Heart left ventricle (tissue), 16 donors: ENCODE results near the gene TRPM3. TPM values are rescaled to one million over a fixed set of nuclear protein-coding genes. Genes with fewer than 3 reads are reported as not detected.

Experiments
- ATAC-seq, 4 donors: fragments of 200-7000 bp; cut with Tn5 transposase; one replicate each; pipeline ENCODE4 v1.9.1; 2020 to 2022; ENCODE audit warnings: moderate library complexity in 4 of 4, mild to moderate bottlenecking in 3 of 4, moderate number of reproducible peaks in 1 of 4
- DNase-seq, 5 donors: peaks; one replicate each; pipeline ENCODE4 v3.0.0-alpha.2; 2020
- H3K27ac ChIP-seq, 12 donors: fragments of 200-600 bp; sonication (generic) in 4 of 12; one replicate each; pipeline versions ENCODE4 v1.5.0 to v1.8.0; 2016 to 2022; ENCODE audit warnings: mild to moderate bottlenecking in 2 of 12
- H3K27me3 ChIP-seq, 9 donors: fragments of 200-600 bp; sonication (generic) in 2 of 9; one replicate each; pipeline versions ENCODE4 v1.5.1 to v1.8.0; 2016 to 2022; ENCODE audit warnings: mild to moderate bottlenecking in 3 of 9
- H3K36me3 ChIP-seq, 9 donors: fragments of 200-600 bp; sonication (generic) in 2 of 9; one replicate each; pipeline versions ENCODE4 v1.5.0 to v1.8.0; 2018 to 2022; ENCODE audit warnings: mild to moderate bottlenecking in 2 of 9
- H3K4me1 ChIP-seq, 12 donors: fragments of 200-600 bp; sonication (generic) in 4 of 12; one replicate each; pipeline versions ENCODE4 v1.5.0 to v1.8.0; 2016 to 2022; ENCODE audit warnings: mild to moderate bottlenecking in 3 of 12
- H3K4me3 ChIP-seq, 12 donors: fragments of 200-600 bp; sonication (generic) in 4 of 12; one replicate each; pipeline versions ENCODE4 v1.5.0 to v1.8.0; 2017 to 2022; ENCODE audit warnings: mild to moderate bottlenecking in 9 of 12, moderate library complexity in 4 of 12
- H3K9me3 ChIP-seq, 12 donors: fragments of 200-600 bp; sonication (generic) in 4 of 12; one replicate each; pipeline versions ENCODE4 v1.5.0 to v1.8.0; 2016 to 2022; ENCODE audit warnings: mild to moderate bottlenecking in 1 of 12
- CTCF ChIP-seq, 12 donors: fragments of 200-600 bp; sonication (generic) in 4 of 12; IDR thresholded peaks; one replicate each; pipeline versions ENCODE4 v1.5.0 to v1.8.0; 2018 to 2022; ENCODE audit warnings: antibody characterized with exemption in 12 of 12, mild to moderate bottlenecking in 5 of 12
- POLR2A ChIP-seq, 2 donors: fragments of 450-650 bp; IDR thresholded peaks; one replicate each; pipeline ENCODE4 v1.6.1; 2017; ENCODE audit warnings: antibody characterized with exemption in 2 of 2, mild to moderate bottlenecking in 2 of 2, moderate library complexity in 2 of 2
- WGBS, 4 donors: extraction: QIAGEN DNeasy Blood & Tissue Kit in 2 of 4; methylation state at CpG; one replicate each; pipeline versions ENCODE4 v1.1.5 to v1.1.7; 2013 to 2018; 5-methylcytosine and 5-hydroxymethylcytosine counted together
- intact Hi-C, 10 donors: fragments of 100-400 bp; cut with DNase I; formaldehyde crosslinking; loops; one replicate each; pipeline versions ENCODE4 v1.11.1 to v1.14.2; 2022
- polyA plus RNA-seq, 2 donors: library from polyadenylated mRNA; stranded (reverse); fragments of 200-250 nt; gene quantifications; one replicate each; pipeline ENCODE4 v1.2.3, GENCODE V29; 2013
- total RNA-seq, 9 donors: library from RNA; depleted of rRNA in 2 of 9; stranded (reverse); fragments of >200 nt in 2 of 9; fragmentation: NEBNext Ultra II Directional in 3 of 9; extraction: Animal tissue kit (Norgen Biotek cat#: 25700) in 3 of 9; gene quantifications; one replicate each; pipeline versions ENCODE4 v1.1.0 to v1.2.4, GENCODE V29; 2016 to 2023
- donor health status: ischemic (EF 13 %, LVEDD 7.1; RV severe dilation, severe dysfunction).
- donor health status: healthy with polysubstance abuse.
- donor health status: DM: no; HTN: yes; CAD: no.
- donor health status: DM: no; HTN: no; CAD: no.
- donor health status: ischemic (EF 25% LVEDD 6.9; RV normal size, moderate dysfunction).
- donor health status: ischemic (EF 25% LVEDD 5.7; RV mildly dilated, moderate dysfunction).
- donor health status: healthy.
- donor health status: DM: yes; HTN: yes; CAD: no.
- donor health status: ischemic (EF 35%, LVEDD 5.7; RV mildly dilated, moderate dysfunction).
- donor health status: nonischemic (EF 11% LVEDD 7.7; RV severe dilation, severe dysfunction).
- donor health status: DM: yes; HTN: yes; CAD: no.
- donor health status: PGD.
- donor health status: ischemic (EF 29% LVEDD 5.4; RV normal size, mild dysfunction).
- donor health status: nonischemic (EF 23%, LVEDD 6.1; RV moderate dilation, normal function).

Gene TRPM3
- total and polyA plus RNA-seq, 11 donors: 0.02 to 0.91 (median 0.10) TPM; not detected in 1

GRCh38 chr9:70600506-70600905, 520.9 kb downstream of the TRPM3 start:
- Histone ChIP-seq H3K27me3 (no peaks in the 10 kb centered on the region), H3K4me1 (peaks cover 0 to 33% (median 24%) of the 10 kb centered on the region in 12 donors), H3K9me3 (no peaks in the 10 kb centered on the region), H3K27ac (peak overlapping the region; percentile 85 to 94 (median 90)), H3K4me3 (peak overlapping the region in 2 of 12 donors; percentile 2 to 17), H3K36me3 (no peaks in the 10 kb centered on the region)
- DNase-seq (peak in 4 of 5 donors; percentile 40 to 71 (median 60)), ATAC-seq (peak in 2 of 4 donors; percentile 4 to 17)
- intact Hi-C loops: loop anchor here (2.0 to 10.0 kb wide), 15 partner anchors 113 to 628 kb away; partner anchors contain the start of gene SMC5 (in 1 of the 10)
- 8 to 30% (median 29%) methylated on average over 1 of the region's 1 CpG for WGBS, 4 donors
- no peak for TF ChIP-seq POLR2A (IDR thresholded peaks at IDR 0.05)
- TF ChIP-seq CTCF (IDR thresholded peaks at IDR 0.05): no peak

- ATAC-seq (no peak), DNase-seq (no peak)
- Histone ChIP-seq H3K9me3 (no peaks in the 10 kb centered on the region), H3K36me3 (no peaks in the 10 kb centered on the region), H3K27ac (peak overlapping the region in 1 of 12 donors; percentile 23), H3K27me3 (no peaks in the 10 kb centered on the region), H3K4me3 (no peak overlapping the region), H3K4me1 (peaks cover 0 to 47% (median 29%) of the 10 kb centered on the region in 12 donors)
- TF ChIP-seq POLR2A (IDR thresholded peaks at IDR 0.05): no peak
- no peak for TF ChIP-seq CTCF (IDR thresholded peaks at IDR 0.05)
- intact Hi-C loops: loop anchor here in 1 of 10 donors (5.0 kb wide), 2 partner anchors 36 to 101 kb away; no protein-coding TSS in a partner anchor
Observed at GRCh38 chr9:70597886-70598285, 523.5 kb downstream of the TRPM3 start.

GRCh38 chr9:70595211-70595610, 526.2 kb downstream of the TRPM3 start:
- Histone ChIP-seq H3K9me3 (no peaks in the 10 kb centered on the region), H3K36me3 (no peaks in the 10 kb centered on the region), H3K27me3 (no peaks in the 10 kb centered on the region), H3K4me3 (no peak overlapping the region), H3K27ac (peak overlapping the region in 2 of 12 donors; percentile 17 to 47), H3K4me1 (peaks cover 0 to 28% (median 7%) of the 10 kb centered on the region in 12 donors)
- ATAC-seq: peak in 2 of 4 donors; percentile 33 to 38
- TF ChIP-seq CTCF (IDR thresholded peaks at IDR 0.05) (no peak), POLR2A (IDR thresholded peaks at IDR 0.05) (no peak)
- intact Hi-C loops: loop anchor here in 1 of 10 donors (5.0 kb wide), 2 partner anchors 33 to 98 kb away; no protein-coding TSS in a partner anchor
- DNase-seq: no peak
- WGBS, 4 donors: 55 to 76% (median 70%) methylated on average over 4 of the region's 4 CpGs

GRCh38 chr9:70594386-70594944, 527.0 kb downstream of the TRPM3 start:
- H3K36me3 ChIP-seq: no peaks in the 10 kb centered on the region
- H3K4me3 ChIP-seq: no peak overlapping the region
- no peaks in the 10 kb centered on the region for H3K27me3 ChIP-seq
- peaks cover 0 to 31% (median 6%) of the 10 kb centered on the region in 12 donors for H3K4me1 ChIP-seq
- no peak for ATAC-seq
- peak overlapping the region in 3 of 12 donors; percentile 19 to 47 (median 27) for H3K27ac ChIP-seq
- no peaks in the 10 kb centered on the region for H3K9me3 ChIP-seq
- intact Hi-C loops: no loop called here
- no peak for DNase-seq
- 83 to 90% (median 86%) methylated on average over 2 of the region's 2 CpGs for WGBS, 4 donors
- TF ChIP-seq POLR2A (IDR thresholded peaks at IDR 0.05) (no peak), CTCF (IDR thresholded peaks at IDR 0.05) (no peak)
